ENCODE data around the gene RNH1.

- no peak for TF ChIP-seq EZH2 (IDR thresholded peaks at IDR 0.05; ENCODE audit: borderline replicate concordance, control insufficient read depth, low read depth, low read length)
- no peak for TF ChIP-seq NR2C1 (IDR thresholded peaks at IDR 0.05)
Observed at GRCh38 chr11:516400-516799, 9.4 kb upstream of the RNH1 start.
